Ascending aorta (tissue), 2 donors: ENCODE measurements around the gene RGPD4. TPM values are rescaled to one million over a fixed set of nuclear protein-coding genes. Genes with fewer than 3 reads are reported as not detected.
A peak's percentile ranks its signal among the peaks of the same experiment; 100 is the strongest.

ENCODE experiments used
- DNase-seq, 2 donors: peaks; one replicate each; pipeline ENCODE4 v3.0.0-alpha.2; 2019; ENCODE audit warnings: low spot score in 2 of 2
- H3K27ac ChIP-seq, 2 donors: fragments of 200-600 bp; sonication (generic); one replicate each; pipeline ENCODE4 v1.5.1; 2016 to 2017; ENCODE audit warnings: mild to moderate bottlenecking in 1 of 2
- H3K27me3 ChIP-seq: fragments of 200-600 bp; sonication (generic); one replicate; pipeline ENCODE4 v1.5.1; 2017
- H3K36me3 ChIP-seq, 2 donors: fragments of 200-600 bp; sonication (generic); one replicate each; pipeline ENCODE4 v1.5.1; 2016
- H3K4me1 ChIP-seq, 2 donors: fragments of 200-600 bp; sonication (generic); one replicate each; pipeline ENCODE4 v1.5.1; 2016 to 2017; ENCODE audit warnings: mild to moderate bottlenecking in 1 of 2
- H3K4me3 ChIP-seq, 2 donors: fragments of 200-600 bp; sonication (generic); one replicate each; pipeline ENCODE4 v1.5.1; 2016 to 2017; ENCODE audit warnings: mild to moderate bottlenecking in 1 of 2
- H3K9me3 ChIP-seq, 2 donors: fragments of 200-600 bp; sonication (generic); one replicate each; pipeline ENCODE4 v1.5.1; 2016
- intact Hi-C: fragments of 100-400 bp; cut with DNase I; formaldehyde crosslinking; loops from one replicate; pipeline ENCODE4 v1.15.1; 2023
- total RNA-seq: library from RNA; depleted of rRNA; stranded (reverse); fragments of >200 nt; gene quantifications from one replicate; pipeline ENCODE4 v1.1.0, GENCODE V29; 2016
- TF ChIP-seq, protein P1 (sequence below), 3 experiments: fragments of 200-600 bp in 2 of 3; fragments of 450-650 bp in 1 of 3; sonication (generic) in 2 of 3; IDR thresholded peaks; one replicate each; pipeline ENCODE4 v1.5.1; 2016 to 2019; ENCODE audit warnings: antibody characterized with exemption in 3 of 3, mild to moderate bottlenecking in 1 of 3, moderate library complexity in 1 of 3

Gene RGPD4
- total RNA-seq, 1 donor from 2014 or later, result not detected

DNA sequence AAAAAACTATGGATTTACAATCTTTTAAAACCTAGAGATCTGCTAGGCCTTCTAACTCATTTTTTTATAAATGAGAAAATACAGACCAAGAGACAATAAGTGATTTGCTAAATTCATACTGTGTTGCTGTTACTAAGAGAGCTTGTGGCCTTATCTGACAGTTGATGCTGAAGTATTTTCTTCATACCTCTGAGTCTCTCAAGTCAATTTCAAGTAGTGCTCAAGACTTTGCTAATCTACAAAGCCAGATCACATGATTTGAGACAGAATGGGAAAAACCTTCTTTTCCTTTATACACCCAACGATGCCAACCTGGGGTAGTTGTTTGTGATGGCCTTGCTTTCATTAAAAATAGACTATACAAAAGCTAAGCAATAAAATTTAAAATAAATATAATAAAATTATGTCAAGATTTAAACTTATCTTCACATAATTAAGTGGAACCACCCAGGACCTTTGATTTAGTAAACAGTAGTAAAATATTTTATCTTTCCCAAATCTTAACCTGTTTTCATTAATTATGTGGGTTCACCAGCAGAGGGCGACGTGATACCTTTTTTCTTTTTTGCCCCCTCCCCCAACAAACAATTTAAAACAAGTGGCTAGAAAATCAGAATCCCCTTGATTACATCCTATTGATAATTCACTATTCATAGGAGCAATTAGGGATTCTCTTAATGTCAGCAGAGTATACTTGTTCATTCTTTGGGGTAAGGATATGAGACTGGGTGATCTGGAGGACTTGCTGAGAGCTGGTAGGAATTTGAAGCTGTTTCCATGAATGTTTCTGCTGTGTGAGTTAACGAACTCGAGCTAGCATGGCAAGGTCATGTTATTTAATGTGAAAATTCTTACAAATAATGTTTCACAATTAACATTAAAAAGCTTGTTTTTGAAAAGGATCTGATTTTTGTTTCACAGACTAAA, 110.0 kb downstream of the RGPD4 start:
- Histone ChIP-seq H3K27ac (no peak overlapping the region), H3K9me3 (no peaks in the 10 kb centered on the region), H3K4me1 (no peaks in the 10 kb centered on the region), H3K4me3 (no peak overlapping the region), H3K27me3 (no peaks in the 10 kb centered on the region), H3K36me3 (no peaks in the 10 kb centered on the region)
- DNase-seq, result no peak
- TF ChIP-seq, protein P1, sequence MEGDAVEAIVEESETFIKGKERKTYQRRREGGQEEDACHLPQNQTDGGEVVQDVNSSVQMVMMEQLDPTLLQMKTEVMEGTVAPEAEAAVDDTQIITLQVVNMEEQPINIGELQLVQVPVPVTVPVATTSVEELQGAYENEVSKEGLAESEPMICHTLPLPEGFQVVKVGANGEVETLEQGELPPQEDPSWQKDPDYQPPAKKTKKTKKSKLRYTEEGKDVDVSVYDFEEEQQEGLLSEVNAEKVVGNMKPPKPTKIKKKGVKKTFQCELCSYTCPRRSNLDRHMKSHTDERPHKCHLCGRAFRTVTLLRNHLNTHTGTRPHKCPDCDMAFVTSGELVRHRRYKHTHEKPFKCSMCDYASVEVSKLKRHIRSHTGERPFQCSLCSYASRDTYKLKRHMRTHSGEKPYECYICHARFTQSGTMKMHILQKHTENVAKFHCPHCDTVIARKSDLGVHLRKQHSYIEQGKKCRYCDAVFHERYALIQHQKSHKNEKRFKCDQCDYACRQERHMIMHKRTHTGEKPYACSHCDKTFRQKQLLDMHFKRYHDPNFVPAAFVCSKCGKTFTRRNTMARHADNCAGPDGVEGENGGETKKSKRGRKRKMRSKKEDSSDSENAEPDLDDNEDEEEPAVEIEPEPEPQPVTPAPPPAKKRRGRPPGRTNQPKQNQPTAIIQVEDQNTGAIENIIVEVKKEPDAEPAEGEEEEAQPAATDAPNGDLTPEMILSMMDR (IDR thresholded peaks at IDR 0.05), result peak in 2 of 3 experiments; percentile 28 to 41
- intact Hi-C loops, result loop anchor here (10.0 kb wide), 1 partner anchor 1052 kb away; the partner anchor contains the start of gene ST6GAL2

Other genes with a start within 250 kb of the RGPD4 start
- not detected for gene SLC5A7, start 159.6 kb downstream of the RGPD4 start, total RNA-seq